HepG2 (cell line): ENCODE results near the gene UBXN1. TPM values are rescaled to one million over a fixed set of nuclear protein-coding genes. Genes with fewer than 3 reads are reported as not detected.

ENCODE experiments used
- ATM ChIP-seq: fragments of 450-650 bp; IDR thresholded peaks from 2 replicates; pipeline ENCODE4 v1.7.1; 2017; ENCODE audit warnings: mild to moderate bottlenecking, borderline replicate concordance
- BCL6 ChIP-seq: IDR thresholded peaks from 2 replicates; pipeline ENCODE4 v1.6.1; 2016; ENCODE audit warnings: missing genetic modification reagents, missing compliant biosample characterization
- DNMT1 ChIP-seq: sonication (generic); formaldehyde crosslinking; IDR thresholded peaks from 2 replicates; pipeline ENCODE4 v1.5.1; 2020; ENCODE audit warnings: mild to moderate bottlenecking, missing genetic modification reagents
- ESRRA ChIP-seq: sonication (generic); formaldehyde crosslinking; IDR thresholded peaks from 2 replicates; pipeline ENCODE4 v1.5.1; 2020; ENCODE audit warnings: mild to moderate bottlenecking, low read depth, missing genetic modification reagents
- FOXJ3 ChIP-seq: sonication (generic); formaldehyde crosslinking; IDR thresholded peaks from 2 replicates; pipeline ENCODE4 v1.4.0; 2020; ENCODE audit warnings: missing genetic modification reagents, mild to moderate bottlenecking, borderline replicate concordance
- ISX ChIP-seq: sonication (generic); formaldehyde crosslinking; conservative IDR thresholded peaks from 2 replicates; pipeline ENCODE4 v1.5.0; 2020; ENCODE audit warnings: missing genetic modification reagents
- JARID2 ChIP-seq: sonication (generic); formaldehyde crosslinking; IDR thresholded peaks from 2 replicates; pipeline ENCODE4 v1.8.1; 2023; ENCODE audit warnings: missing genetic modification reagents, inconsistent platforms; ENCODE audit not compliant: insufficient replicate concordance
- KDM5B ChIP-seq: sonication (generic); formaldehyde crosslinking; IDR thresholded peaks from 2 replicates; pipeline ENCODE4 v1.4.0; 2020; ENCODE audit warnings: missing genetic modification reagents, mild to moderate bottlenecking, borderline replicate concordance
- MIER2 ChIP-seq: IDR thresholded peaks from 2 replicates; pipeline ENCODE4 v1.6.1; 2016; ENCODE audit warnings: missing biosample characterization, missing genetic modification reagents
- MLLT10 ChIP-seq: sonication (generic); formaldehyde crosslinking; IDR thresholded peaks from 2 replicates; pipeline ENCODE4 v1.4.0; 2020; ENCODE audit warnings: missing genetic modification reagents
- PCBP2 ChIP-seq: fragments of 200-400 bp; formaldehyde crosslinking; optimal IDR thresholded peaks from 2 replicates; pipeline ENCODE3; 2018; ENCODE audit warnings: low read length, low read depth; ENCODE audit not compliant: poor library complexity, severe bottlenecking
- POLR2G ChIP-seq: fragments of 200-400 bp; formaldehyde crosslinking; IDR thresholded peaks from 2 replicates; pipeline ENCODE4 v1.6.1; 2018; ENCODE audit warnings: mild to moderate bottlenecking, low read depth, low read length, moderate library complexity
- PRMT3 ChIP-seq: sonication (generic); formaldehyde crosslinking; IDR thresholded peaks from 2 replicates; pipeline ENCODE4 v1.8.1; 2022; ENCODE audit warnings: low read depth, mild to moderate bottlenecking, moderate library complexity, missing genetic modification reagents, borderline replicate concordance
- SAFB2 ChIP-seq: sonication (generic); formaldehyde crosslinking; IDR thresholded peaks from 2 replicates; pipeline ENCODE4 v1.5.1; 2020; ENCODE audit warnings: missing genetic modification reagents, low read depth, mild to moderate bottlenecking, borderline replicate concordance
- SCMH1 ChIP-seq: sonication (generic); formaldehyde crosslinking; IDR thresholded peaks from 2 replicates; pipeline ENCODE4 v1.9.0; 2021; ENCODE audit warnings: missing genetic modification reagents, mild to moderate bottlenecking, borderline replicate concordance
- SETDB1 ChIP-seq: sonication (generic); formaldehyde crosslinking; IDR thresholded peaks from 2 replicates; pipeline ENCODE4 v1.5.1; 2020; ENCODE audit warnings: missing genetic modification reagents, mild to moderate bottlenecking, borderline replicate concordance
- SMAD9 ChIP-seq: sonication (generic); formaldehyde crosslinking; IDR thresholded peaks from 2 replicates; pipeline ENCODE4 v1.5.1; 2020; ENCODE audit warnings: mild to moderate bottlenecking, missing genetic modification reagents
- SYNCRIP ChIP-seq: fragments of 200-400 bp; formaldehyde crosslinking; IDR thresholded peaks from 2 replicates; pipeline ENCODE4 v1.6.1; 2018; ENCODE audit warnings: mild to moderate bottlenecking, low read depth, low read length; ENCODE audit not compliant: insufficient read depth
- ZBTB4 ChIP-seq: sonication (generic); formaldehyde crosslinking; IDR thresholded peaks from 2 replicates; pipeline ENCODE4 v1.4.0; 2020; ENCODE audit warnings: missing genetic modification reagents, mild to moderate bottlenecking, borderline replicate concordance
- ZC3H13 ChIP-seq: sonication (generic); formaldehyde crosslinking; IDR thresholded peaks from 2 replicates; pipeline ENCODE4 v1.8.1; 2023; ENCODE audit warnings: mild to moderate bottlenecking, missing genetic modification reagents, moderate library complexity
- ZFP90 ChIP-seq: sonication (generic); formaldehyde crosslinking; IDR thresholded peaks from 2 replicates; pipeline ENCODE4 v1.8.0; 2022; ENCODE audit warnings: missing genetic modification reagents, mild to moderate bottlenecking, inconsistent platforms, borderline replicate concordance
- ZNF33A ChIP-seq: sonication (generic); formaldehyde crosslinking; IDR thresholded peaks from 2 replicates; pipeline ENCODE4 v1.5.1; 2020; ENCODE audit warnings: missing genetic modification reagents, mild to moderate bottlenecking, moderate library complexity, borderline replicate concordance
- ZNF354B ChIP-seq: sonication (generic); formaldehyde crosslinking; IDR thresholded peaks from 2 replicates; pipeline ENCODE4 v1.8.0; 2022; ENCODE audit warnings: mild to moderate bottlenecking, missing genetic modification reagents
- ZNF557 ChIP-seq: sonication (generic); formaldehyde crosslinking; IDR thresholded peaks from 2 replicates; pipeline ENCODE4 v1.4.0; 2020; ENCODE audit warnings: missing genetic modification reagents
- ZNF670 ChIP-seq: sonication (generic); formaldehyde crosslinking; IDR thresholded peaks from 2 replicates; pipeline ENCODE4 v1.8.0; 2022; ENCODE audit warnings: mild to moderate bottlenecking, missing genetic modification reagents, borderline replicate concordance
- ZNF709 ChIP-seq: sonication (generic); formaldehyde crosslinking; IDR thresholded peaks from 2 replicates; pipeline ENCODE4 v1.5.0; 2020; ENCODE audit warnings: mild to moderate bottlenecking, missing genetic modification reagents
- polyA plus RNA-seq, 8 experiments: library from polyadenylated mRNA; depleted of rRNA in 3 of 8; stranded (reverse) in 7 of 8; unstranded in 1 of 8; fragments of >200 nt; fragmentation: Illumina TruSeq in 4 of 8; extraction: Trizol in 4 of 8; gene quantifications; 2 replicates each; pipeline versions ENCODE4 v1.2.1 to v1.2.3, GENCODE V29; 2011 to 2016; ENCODE audit warnings: low read depth in 4 of 8, missing spikeins in 1 of 8, mixed read lengths in 1 of 8; ENCODE audit not compliant: insufficient read depth in 1 of 8
- total RNA-seq, 5 experiments: library from RNA; depleted of rRNA; stranded (reverse); fragments of >200 nt; fragmentation: Illumina TruSeq; extraction: Trizol; gene quantifications; 2 replicates each; pipeline ENCODE4 v1.2.3, GENCODE V29; 2016; ENCODE audit warnings: low read depth in 1 of 5
- TF ChIP-seq, protein P1 (sequence below): sonication (generic); formaldehyde crosslinking; IDR thresholded peaks from 2 replicates; pipeline ENCODE4 v1.8.1; 2023; ENCODE audit warnings: mild to moderate bottlenecking, missing genetic modification reagents, borderline replicate concordance

UBXN1 gene
- total and polyA plus RNA-seq, 2 of the 13 experiments (the other 11 are each of a cell fraction or from before 2014, with no cell fraction given) = 47.5 to 52.4 TPM

GRCh38 chr11:62728171-62728988, 49.5 kb upstream of the UBXN1 start, which contains the start of gene TTC9C (continued):
- TF ChIP-seq ZC3H13 (0 out of 2 replicates have a peak, but pooled peaks have one; percentile 41), MLLT10 (CRISPR knock-in tag) (no peak), SETDB1 (CRISPR knock-in tag) (no peak), JARID2 (CRISPR knock-in tag) (peak; percentile 80), ATM (no peak), ISX (CRISPR knock-in tag) (no peak), ZNF354B (no peak), PCBP2 (no peak), FOXJ3 (CRISPR knock-in tag) (no peak), DNMT1 (CRISPR knock-in tag) (0 out of 2 replicates have a peak, but pooled peaks have one; percentile 33), SCMH1 (CRISPR knock-in tag) (no peak), ZBTB4 (no peak), ZNF670 (CRISPR knock-in tag) (no peak; the same call in none of the 2 replicates), MIER2 (no peak), SMAD9 (CRISPR knock-in tag) (no peak), ESRRA (no peak), BCL6 (CRISPR knock-in tag) (no peak), ZNF33A (CRISPR knock-in tag) (peak; percentile 68; the same call in 1 of the 2 replicates), ZNF557 (CRISPR knock-in tag) (no peak), SYNCRIP (no peak), POLR2G (peak; percentile 80), PRMT3 (CRISPR knock-in tag) (0 out of 2 replicates have a peak, but pooled peaks have one; percentile 35), KDM5B (CRISPR knock-in tag) (0 out of 2 replicates have a peak, but pooled peaks have one; percentile 9), SAFB2 (no peak; the same call in 1 of the 2 replicates), ZNF709 (CRISPR knock-in tag) (no peak), ZFP90 (0 out of 2 replicates have a peak, but pooled peaks have one; percentile 27)
- TF ChIP-seq, protein P1, sequence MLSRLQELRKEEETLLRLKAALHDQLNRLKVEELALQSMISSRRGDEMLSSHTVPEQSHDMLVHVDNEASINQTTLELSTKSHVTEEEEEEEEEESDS (CRISPR knock-in tag) = no peak
